Activated CD4-positive, alpha-beta memory T cell treated with anti-CD3 and anti-CD28 coated beads for 36 hours (primary cell): ENCODE data around the gene ADARB2. TPM values are rescaled to one million over a fixed set of nuclear protein-coding genes. Genes with fewer than 3 reads are reported as not detected.

Experiments used
- CTCF ChIA-PET: fragments of 350-600 bp; sonication (Branson Sonifier 250); formaldehyde crosslinking; loops from one replicate; lab custom pipeline; 2021; ENCODE audit warnings: antibody characterized with exemption, inconsistent platforms; lab: Charles Lee
- POLR2A ChIA-PET: fragments of 350-600 bp; sonication (Branson Sonifier 250); formaldehyde crosslinking; loops from one replicate; lab custom pipeline; 2021; ENCODE audit warnings: antibody characterized with exemption; lab: Charles Lee
- DNase-seq: peaks from one replicate; pipeline ENCODE4 v3.0.0-alpha.2; 2020
- H3K27ac Mint-ChIP-seq: one replicate; pipeline ENCODE4 v1.8.0; 2021; ENCODE audit warnings: mixed read lengths
- H3K27me3 Mint-ChIP-seq: one replicate; pipeline ENCODE4 v1.8.0; 2021; ENCODE audit warnings: mixed read lengths
- H3K36me3 Mint-ChIP-seq: one replicate; pipeline ENCODE4 v1.8.0; 2021; ENCODE audit warnings: mixed read lengths
- H3K4me1 Mint-ChIP-seq: one replicate; pipeline ENCODE4 v1.8.0; 2021; ENCODE audit warnings: low read depth, mixed read lengths
- H3K4me3 Mint-ChIP-seq: one replicate; pipeline ENCODE4 v1.8.0; 2021; ENCODE audit warnings: mild to moderate bottlenecking, mixed read lengths
- H3K9me3 Mint-ChIP-seq: one replicate; pipeline ENCODE4 v1.8.0; 2021; ENCODE audit warnings: mixed read lengths
- intact Hi-C: fragments of 100-400 bp; cut with micrococcal nuclease; formaldehyde crosslinking; loops from one replicate; pipeline ENCODE4 v1.15.1; 2023
- total RNA-seq, 2 experiments: library from RNA; stranded (reverse); gene quantifications; one replicate each; pipeline ENCODE4 v1.2.3, GENCODE V29; 2021

Gene ADARB2
- total RNA-seq, 2 experiments from 2014 or later, result 2.2 TPM

GRCh38 chr10:1504286-1504685, 233.0 kb downstream of the ADARB2 start:
- CTCF ChIA-PET, result no interaction called here

GRCh38 chr10:1502451-1502850, 234.9 kb downstream of the ADARB2 start:
- no peaks in the 10 kb centered on the region for H3K36me3 Mint-ChIP-seq
- ChIA-PET CTCF (no interaction called here), POLR2A (no interaction called here)
- DNase-seq, result no peak
- H3K27ac Mint-ChIP-seq, result no peak overlapping the region
- no peak overlapping the region for H3K4me3 Mint-ChIP-seq
- H3K27me3 Mint-ChIP-seq, result peaks cover 1% of the 10 kb centered on the region
- H3K9me3 Mint-ChIP-seq, result peaks cover 2% of the 10 kb centered on the region
- H3K4me1 Mint-ChIP-seq, result no peaks in the 10 kb centered on the region
- intact Hi-C loops, result no loop called here

More at GRCh38 chr10:1504286-1504685, 233.0 kb downstream of the ADARB2 start:
- H3K36me3 Mint-ChIP-seq, result no peaks in the 10 kb centered on the region
- no peak overlapping the region for H3K4me3 Mint-ChIP-seq
- no peaks in the 10 kb centered on the region for H3K4me1 Mint-ChIP-seq
- no peaks in the 10 kb centered on the region for H3K9me3 Mint-ChIP-seq
- peaks cover 1% of the 10 kb centered on the region for H3K27me3 Mint-ChIP-seq
- POLR2A ChIA-PET, result no interaction called here
- intact Hi-C loops, result no loop called here
- no peak for DNase-seq
- H3K27ac Mint-ChIP-seq, result no peak overlapping the region

GRCh38 chr10:1499359-1499957, 237.9 kb downstream of the ADARB2 start:
- Mint-ChIP-seq H3K27ac (no peak overlapping the region), H3K4me1 (no peaks in the 10 kb centered on the region), H3K4me3 (no peak overlapping the region), H3K9me3 (peaks cover 2% of the 10 kb centered on the region), H3K27me3 (peaks cover 1% of the 10 kb centered on the region), H3K36me3 (no peaks in the 10 kb centered on the region)
- intact Hi-C loops, result no loop called here
- DNase-seq, result no peak
- ChIA-PET CTCF (no interaction called here), POLR2A (no interaction called here)

- ChIA-PET CTCF (no interaction called here), POLR2A (no interaction called here)
- Mint-ChIP-seq H3K27ac (no peak overlapping the region), H3K4me1 (no peaks in the 10 kb centered on the region), H3K36me3 (no peaks in the 10 kb centered on the region), H3K27me3 (peaks cover 1% of the 10 kb centered on the region), H3K4me3 (no peak overlapping the region), H3K9me3 (peaks cover 2% of the 10 kb centered on the region)
- no peak for DNase-seq
- intact Hi-C loops, result no loop called here
These were observed 238.5 kb downstream of the ADARB2 start for GRCh38 chr10:1498746-1499358.

GRCh38 chr10:1495915-1496517, 241.3 kb downstream of the ADARB2 start:
- POLR2A ChIA-PET, result no interaction called here
- Mint-ChIP-seq H3K27ac (no peak overlapping the region), H3K36me3 (no peaks in the 10 kb centered on the region), H3K27me3 (peaks cover 3% of the 10 kb centered on the region), H3K9me3 (peaks cover 2% of the 10 kb centered on the region), H3K4me3 (no peak overlapping the region), H3K4me1 (no peaks in the 10 kb centered on the region)
- no peak for DNase-seq
- CTCF ChIA-PET, result no interaction called here
- intact Hi-C loops, result loop anchor here (1.0 kb wide), 1 partner anchor 16 kb away; no protein-coding TSS in a partner anchor

- Mint-ChIP-seq H3K27ac (no peak overlapping the region), H3K9me3 (peaks cover under 1% of the 10 kb centered on the region), H3K4me1 (no peaks in the 10 kb centered on the region), H3K4me3 (no peak overlapping the region), H3K36me3 (no peaks in the 10 kb centered on the region), H3K27me3 (peaks cover 3% of the 10 kb centered on the region)
- ChIA-PET POLR2A (no interaction called here), CTCF (no interaction called here)
- no peak for DNase-seq
- intact Hi-C loops, result no loop called here
These were observed 244.7 kb downstream of the ADARB2 start for GRCh38 chr10:1492641-1493040.

- no peak overlapping the region for H3K4me3 Mint-ChIP-seq
- H3K4me1 Mint-ChIP-seq, result no peaks in the 10 kb centered on the region
- DNase-seq, result no peak
- H3K27me3 Mint-ChIP-seq, result peaks cover 3% of the 10 kb centered on the region
- H3K9me3 Mint-ChIP-seq, result no peaks in the 10 kb centered on the region
- POLR2A ChIA-PET, result no interaction called here
- CTCF ChIA-PET, result no interaction called here
- intact Hi-C loops, result no loop called here
- no peaks in the 10 kb centered on the region for H3K36me3 Mint-ChIP-seq
- H3K27ac Mint-ChIP-seq, result no peak overlapping the region
These were observed 245.4 kb downstream of the ADARB2 start for GRCh38 chr10:1491901-1492300.

- no peak for DNase-seq
- no peaks in the 10 kb centered on the region for H3K4me1 Mint-ChIP-seq
- H3K36me3 Mint-ChIP-seq, result no peaks in the 10 kb centered on the region
- CTCF ChIA-PET, result no interaction called here
- peaks cover 3% of the 10 kb centered on the region for H3K27me3 Mint-ChIP-seq
- no peaks in the 10 kb centered on the region for H3K9me3 Mint-ChIP-seq
- POLR2A ChIA-PET, result no interaction called here
- intact Hi-C loops, result no loop called here
- no peak overlapping the region for H3K4me3 Mint-ChIP-seq
- no peak overlapping the region for H3K27ac Mint-ChIP-seq
These were observed 247.5 kb downstream of the ADARB2 start for GRCh38 chr10:1489801-1490200.

GRCh38 chr10:1488970-1489548, 248.3 kb downstream of the ADARB2 start:
- POLR2A ChIA-PET, result no interaction called here
- DNase-seq, result no peak
- intact Hi-C loops, result no loop called here
- Mint-ChIP-seq H3K4me1 (no peaks in the 10 kb centered on the region), H3K9me3 (no peaks in the 10 kb centered on the region), H3K36me3 (no peaks in the 10 kb centered on the region), H3K27ac (no peak overlapping the region), H3K4me3 (no peak overlapping the region), H3K27me3 (peaks cover 3% of the 10 kb centered on the region)
- CTCF ChIA-PET, result no interaction called here

GRCh38 chr10:1486841-1487687, 250.3 kb downstream of the ADARB2 start:
- H3K4me1 Mint-ChIP-seq, result no peaks in the 10 kb centered on the region
- no peak overlapping the region for H3K27ac Mint-ChIP-seq
- H3K4me3 Mint-ChIP-seq, result no peak overlapping the region
- H3K27me3 Mint-ChIP-seq, result peaks cover 2% of the 10 kb centered on the region
- no peaks in the 10 kb centered on the region for H3K9me3 Mint-ChIP-seq
- CTCF ChIA-PET, result no interaction called here
- DNase-seq, result no peak
- intact Hi-C loops, result no loop called here
- H3K36me3 Mint-ChIP-seq, result no peaks in the 10 kb centered on the region
- POLR2A ChIA-PET, result no interaction called here

- no peak overlapping the region for H3K27ac Mint-ChIP-seq
- ChIA-PET CTCF (no interaction called here), POLR2A (no interaction called here)
- no peak for DNase-seq
- intact Hi-C loops, result no loop called here
- H3K27me3 Mint-ChIP-seq, result no peaks in the 10 kb centered on the region
- no peaks in the 10 kb centered on the region for H3K4me1 Mint-ChIP-seq
- no peaks in the 10 kb centered on the region for H3K9me3 Mint-ChIP-seq
- no peak overlapping the region for H3K4me3 Mint-ChIP-seq
- no peaks in the 10 kb centered on the region for H3K36me3 Mint-ChIP-seq
These were observed 252.0 kb downstream of the ADARB2 start for GRCh38 chr10:1485357-1485756.

GRCh38 chr10:1483826-1484225, 253.5 kb downstream of the ADARB2 start:
- Mint-ChIP-seq H3K9me3 (no peaks in the 10 kb centered on the region), H3K27me3 (no peaks in the 10 kb centered on the region), H3K4me3 (no peak overlapping the region), H3K36me3 (no peaks in the 10 kb centered on the region), H3K27ac (no peak overlapping the region), H3K4me1 (no peaks in the 10 kb centered on the region)
- ChIA-PET CTCF (no interaction called here), POLR2A (no interaction called here)
- intact Hi-C loops, result no loop called here
- DNase-seq, result no peak
